ENCODE results near the gene LDLRAP1.

DNA sequence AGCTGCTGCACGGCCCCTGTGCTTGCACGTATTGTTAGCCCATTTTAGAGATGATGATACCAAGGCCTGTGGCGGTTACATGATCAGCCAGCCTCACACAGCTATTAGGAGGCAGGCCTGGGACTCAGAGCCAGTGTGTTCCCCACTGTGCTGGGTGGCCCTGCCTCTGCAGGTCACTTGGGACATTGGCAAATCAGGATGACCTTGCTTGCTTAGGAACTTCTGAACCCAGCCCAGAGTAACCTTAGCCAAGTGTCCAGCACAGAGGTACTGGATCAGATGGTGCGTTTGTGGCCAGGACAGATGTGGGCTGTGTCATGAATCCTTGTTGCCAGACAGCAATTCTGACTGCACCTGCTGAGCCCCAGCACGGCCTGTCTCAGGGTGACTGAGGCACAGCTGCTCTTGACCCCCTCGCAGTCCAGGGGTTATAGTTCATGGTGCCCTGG, 28.1 kb downstream of the LDLRAP1 start:
- TF ChIP-seq, protein P1, sequence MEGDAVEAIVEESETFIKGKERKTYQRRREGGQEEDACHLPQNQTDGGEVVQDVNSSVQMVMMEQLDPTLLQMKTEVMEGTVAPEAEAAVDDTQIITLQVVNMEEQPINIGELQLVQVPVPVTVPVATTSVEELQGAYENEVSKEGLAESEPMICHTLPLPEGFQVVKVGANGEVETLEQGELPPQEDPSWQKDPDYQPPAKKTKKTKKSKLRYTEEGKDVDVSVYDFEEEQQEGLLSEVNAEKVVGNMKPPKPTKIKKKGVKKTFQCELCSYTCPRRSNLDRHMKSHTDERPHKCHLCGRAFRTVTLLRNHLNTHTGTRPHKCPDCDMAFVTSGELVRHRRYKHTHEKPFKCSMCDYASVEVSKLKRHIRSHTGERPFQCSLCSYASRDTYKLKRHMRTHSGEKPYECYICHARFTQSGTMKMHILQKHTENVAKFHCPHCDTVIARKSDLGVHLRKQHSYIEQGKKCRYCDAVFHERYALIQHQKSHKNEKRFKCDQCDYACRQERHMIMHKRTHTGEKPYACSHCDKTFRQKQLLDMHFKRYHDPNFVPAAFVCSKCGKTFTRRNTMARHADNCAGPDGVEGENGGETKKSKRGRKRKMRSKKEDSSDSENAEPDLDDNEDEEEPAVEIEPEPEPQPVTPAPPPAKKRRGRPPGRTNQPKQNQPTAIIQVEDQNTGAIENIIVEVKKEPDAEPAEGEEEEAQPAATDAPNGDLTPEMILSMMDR (IDR thresholded peaks at IDR 0.05; ENCODE audit: insufficient read depth, low read depth, low read length), result no peak
- TF ChIP-seq EZH2 (IDR thresholded peaks at IDR 0.05; ENCODE audit: insufficient read depth, low read length), result no peak

All from astrocyte (in vitro differentiated cells and primary cell).